ENCODE measurements around the gene ATL1. TPM values are rescaled to one million over a fixed set of nuclear protein-coding genes. Genes with fewer than 3 reads are reported as not detected.
"Not testable (repeated sequence)": the region's sequence is repeated elsewhere in the genome, so short reads cannot be mapped to it uniquely, and the experiment has no call there.

Gene ATL1
- total and polyA plus RNA-seq, 2 experiments from 2014 or later = 4.3 to 6.0 TPM

DNA sequence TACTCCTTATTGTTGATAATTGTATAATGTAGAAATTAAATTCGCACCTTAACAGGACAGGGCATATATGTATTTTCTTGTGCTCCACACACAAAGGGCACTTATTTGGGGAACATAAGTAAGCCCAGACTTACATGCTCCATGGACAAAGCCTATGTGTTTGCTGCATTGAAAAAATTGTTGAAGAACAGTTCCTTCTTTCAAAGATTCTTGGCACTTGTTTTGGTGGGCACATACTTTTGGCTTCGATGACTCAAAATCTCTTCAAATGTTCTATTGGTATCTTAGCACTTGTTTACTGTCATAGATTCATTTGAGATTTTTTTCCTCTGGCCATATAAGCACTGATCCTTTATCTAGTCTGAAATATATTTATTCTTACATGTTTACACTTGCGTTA is 26.1 kb upstream of the ATL1 start:
- Histone ChIP-seq H3K9me3 (ENCODE audit: low read depth) (no peaks in the 10 kb centered on the region), H3K4me1 (ENCODE audit: insufficient read depth) (peaks cover 12% of the 10 kb centered on the region), H3K36me3 (replicated peaks; ENCODE audit: insufficient read depth, low read depth) (no peaks in the 10 kb centered on the region), H3K27ac (peak overlapping the region; percentile 99), H4K20me1 (ENCODE audit: insufficient read depth, poor library complexity, severe bottlenecking) (peaks cover 28% of the 10 kb centered on the region), H3K4me2 (peak overlapping the region; percentile 94), H3K4me3 (no peak overlapping the region), H3K9me2 (replicated peaks; ENCODE audit: insufficient read depth) (no peaks in the 10 kb centered on the region), H3K27me3 (no peaks in the 10 kb centered on the region), H2AFZ (no peak overlapping the region), H3K79me2 (peaks cover 34% of the 10 kb centered on the region)
- TF ChIP-seq EZH2 (IDR thresholded peaks at IDR 0.05; ENCODE audit: borderline replicate concordance) = no peak
- no peak for TF ChIP-seq CTCF (IDR thresholded peaks at IDR 0.05; ENCODE audit: poor library complexity)
- TF ChIP-seq EZH2phosphoT487 (IDR thresholded peaks at IDR 0.05; ENCODE audit: low read depth, severe bottlenecking, unreplicated experiment) = no peak
- DNase-seq (ENCODE audit: low spot score) = no peak
- 90% methylated on average over 3 of the region's 3 CpGs for WGBS (ENCODE audit: low lambda C conversion rate, missing lambda C conversion rate)

GRCh38 chr14:50534416-50534815 is 25.5 kb upstream of the ATL1 start:
- H3K27ac ChIP-seq = no peak overlapping the region
- H3K9me3 ChIP-seq (ENCODE audit: low read depth) = no peaks in the 10 kb centered on the region
- WGBS (ENCODE audit: low lambda C conversion rate, missing lambda C conversion rate) = 91% methylated on average over 3 of the region's 3 CpGs
- H3K4me1 ChIP-seq (ENCODE audit: insufficient read depth) = peaks cover 12% of the 10 kb centered on the region
- H3K9me2 ChIP-seq (replicated peaks; ENCODE audit: insufficient read depth) = no peaks in the 10 kb centered on the region
- H3K27me3 ChIP-seq = no peaks in the 10 kb centered on the region
- H3K4me3 ChIP-seq = no peak overlapping the region
- H3K79me2 ChIP-seq = peaks cover 28% of the 10 kb centered on the region
- TF ChIP-seq EZH2phosphoT487 (IDR thresholded peaks at IDR 0.05; ENCODE audit: low read depth, severe bottlenecking, unreplicated experiment) (no peak), CTCF (IDR thresholded peaks at IDR 0.05; ENCODE audit: poor library complexity) (no peak), EZH2 (IDR thresholded peaks at IDR 0.05; ENCODE audit: borderline replicate concordance) (no peak)
- H4K20me1 ChIP-seq (ENCODE audit: insufficient read depth, poor library complexity, severe bottlenecking) = peaks cover 22% of the 10 kb centered on the region
- H2AFZ ChIP-seq = no peak overlapping the region
- no peak for DNase-seq (ENCODE audit: low spot score)
- H3K36me3 ChIP-seq (replicated peaks; ENCODE audit: insufficient read depth, low read depth) = no peaks in the 10 kb centered on the region
- H3K4me2 ChIP-seq = no peak overlapping the region

DNA sequence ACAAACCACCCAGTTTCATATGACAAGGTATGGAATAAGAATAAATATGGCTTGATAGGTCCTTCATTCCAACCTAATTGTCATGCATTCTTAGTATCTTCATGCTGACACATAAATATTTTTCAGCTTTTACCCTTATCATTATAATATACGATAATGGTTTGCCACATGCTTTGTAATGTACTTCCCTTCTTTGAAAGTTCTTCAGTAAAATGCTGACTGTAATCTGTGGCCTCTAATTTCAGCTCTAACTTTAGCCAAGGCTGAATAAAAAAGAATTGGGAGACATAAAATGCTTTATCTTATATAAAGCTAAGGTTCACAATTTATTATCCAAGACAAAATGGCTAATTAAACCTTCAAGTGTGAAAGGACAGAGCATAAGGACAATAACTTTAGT is 24.9 kb upstream of the ATL1 start:
- H3K27ac ChIP-seq = no peak overlapping the region

DNA sequence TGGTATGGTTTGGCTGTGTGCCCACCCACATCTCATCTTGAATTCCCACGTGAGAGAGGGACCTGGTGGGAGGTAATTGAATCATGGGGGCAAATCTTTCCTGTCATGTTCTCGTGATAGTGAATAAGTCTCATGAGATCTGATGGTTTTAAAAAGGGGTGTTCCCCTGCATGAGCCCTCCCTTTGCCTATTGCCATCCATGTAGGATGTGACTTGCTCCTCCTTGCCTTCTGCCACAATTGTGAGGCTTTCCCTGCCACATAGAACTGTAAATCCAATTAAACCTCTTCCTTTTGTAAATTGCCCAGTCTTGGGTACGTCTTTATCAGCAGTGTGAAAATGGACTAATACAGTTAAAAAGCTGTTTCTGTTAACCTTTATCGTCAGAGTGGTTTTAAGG is 21.9 kb upstream of the ATL1 start:
- not testable (repeated sequence) for H3K4me2 ChIP-seq; H3K36me3 ChIP-seq (replicated peaks; ENCODE audit: insufficient read depth, low read depth); H3K79me2 ChIP-seq; H2AFZ ChIP-seq; H3K9me3 ChIP-seq (ENCODE audit: low read depth); H3K27me3 ChIP-seq; H3K9me2 ChIP-seq (replicated peaks; ENCODE audit: insufficient read depth); DNase-seq (ENCODE audit: low spot score); H3K27ac ChIP-seq; H3K4me3 ChIP-seq; H3K4me1 ChIP-seq (ENCODE audit: insufficient read depth); H4K20me1 ChIP-seq (ENCODE audit: insufficient read depth, poor library complexity, severe bottlenecking)
- WGBS (ENCODE audit: low lambda C conversion rate, missing lambda C conversion rate) = 63% methylated on average over 4 of the region's 4 CpGs

More for the DNA sequence above, 24.9 kb upstream of the ATL1 start:
- 94% methylated on average over 1 of the region's 1 CpG for WGBS (ENCODE audit: low lambda C conversion rate, missing lambda C conversion rate)
- Histone ChIP-seq H3K9me2 (replicated peaks; ENCODE audit: insufficient read depth) (no peaks in the 10 kb centered on the region), H3K9me3 (ENCODE audit: low read depth) (no peaks in the 10 kb centered on the region), H2AFZ (no peak overlapping the region), H3K36me3 (replicated peaks; ENCODE audit: insufficient read depth, low read depth) (no peaks in the 10 kb centered on the region), H3K4me2 (no peak overlapping the region), H3K79me2 (peaks cover 23% of the 10 kb centered on the region), H4K20me1 (ENCODE audit: insufficient read depth, poor library complexity, severe bottlenecking) (peaks cover 16% of the 10 kb centered on the region), H3K4me3 (no peak overlapping the region), H3K4me1 (ENCODE audit: insufficient read depth) (peaks cover 9% of the 10 kb centered on the region), H3K27me3 (no peaks in the 10 kb centered on the region)
- DNase-seq (ENCODE audit: low spot score) = no peak
- no peak for TF ChIP-seq EZH2phosphoT487 (IDR thresholded peaks at IDR 0.05; ENCODE audit: low read depth, severe bottlenecking, unreplicated experiment)
